Panc1 (cell line): ENCODE data around the gene KCNH6. TPM values are rescaled to one million over a fixed set of nuclear protein-coding genes. Genes with fewer than 3 reads are reported as not detected.

Experiments used
- ATAC-seq: fragments of 200-7000 bp; cut with Tn5 transposase; 2 replicates; pipeline ENCODE4 v1.9.1; 2020; ENCODE audit warnings: mild to moderate bottlenecking, moderate library complexity
- BruUV-seq: library from RNA; stranded (reverse); fragments of 400-500 nt; replicated peaks from 2 replicates; lab custom pipeline; 2021; lab: Mats Ljungman, UMichigan
- CTCF ChIA-PET: fragments of 300-600 bp; sonication (Branson Sonifier 250); formaldehyde crosslinking; loops from one replicate; lab custom pipeline; 2022; ENCODE audit warnings: antibody characterized with exemption; lab: Charles Lee
- POLR2A ChIA-PET: fragments of 300-600 bp; sonication (Branson Sonifier 250); formaldehyde crosslinking; loops from one replicate; lab custom pipeline; 2022; ENCODE audit warnings: antibody characterized with exemption; lab: Charles Lee
- DNase-seq: peaks from one replicate; pipeline ENCODE4 v3.0.0-alpha.2; 2010; ENCODE audit warnings: low read depth, low spot score
- H3K27ac ChIP-seq: 2 replicates; pipeline ENCODE4 v1.5.1; 2011; ENCODE audit warnings: mild to moderate bottlenecking, low read length, inconsistent platforms
- H3K27me3 ChIP-seq: fragments of 200-500 bp; sonication (Bioruptor generic); 2 replicates; pipeline ENCODE4 v1.6.0; 2014; ENCODE audit warnings: low read length, inconsistent platforms; ENCODE audit not compliant: control insufficient read depth, insufficient read depth
- H3K36me3 ChIP-seq: fragments of 200-500 bp; sonication (Bioruptor generic); 2 replicates; pipeline ENCODE4 v1.5.1; 2014; ENCODE audit warnings: inconsistent platforms, mild to moderate bottlenecking, low read length, moderate library complexity; ENCODE audit not compliant: control insufficient read depth, insufficient read depth
- H3K4me1 ChIP-seq: 2 replicates; pipeline ENCODE4 v1.5.1; 2011; ENCODE audit warnings: inconsistent platforms, mild to moderate bottlenecking, low read length, moderate library complexity; ENCODE audit not compliant: control insufficient read depth, insufficient read depth
- H3K4me3 ChIP-seq, 2 experiments: 2 replicates each; pipeline ENCODE4 v1.5.1; 2011 to 2012; ENCODE audit warnings: low read depth in 2 of 2, low read length in 2 of 2, mild to moderate bottlenecking in 2 of 2, inconsistent platforms in 1 of 2, moderate library complexity in 1 of 2
- H3K9me3 ChIP-seq: fragments of 200-500 bp; sonication (Bioruptor generic); 2 replicates; pipeline ENCODE4 v1.5.1; 2014; ENCODE audit warnings: low read depth, mild to moderate bottlenecking, inconsistent platforms, low read length, moderate library complexity; ENCODE audit not compliant: control insufficient read depth, insufficient read depth
- POLR2AphosphoS5 ChIP-seq: IDR thresholded peaks from 2 replicates; pipeline ENCODE4 v1.6.1; 2012; ENCODE audit warnings: mild to moderate bottlenecking, low read depth, low read length, moderate library complexity
- SIN3A ChIP-seq: IDR thresholded peaks from 2 replicates; pipeline ENCODE4 v1.6.1; 2012; ENCODE audit warnings: low read depth, mild to moderate bottlenecking, low read length, moderate library complexity, borderline replicate concordance; ENCODE audit not compliant: insufficient read depth
- TCF7L2 ChIP-seq: IDR thresholded peaks from 2 replicates; pipeline ENCODE4 v1.6.1; 2011; ENCODE audit warnings: mild to moderate bottlenecking, low read depth, low read length, inconsistent platforms
- in situ Hi-C: cut with HindIII; loops from 2 replicates; pipeline ENCODE4 v1.10.0; 2016; ENCODE audit warnings: low sequenced_read_pairs, low pct_unique_long_range_greater_than_20kb
- intact Hi-C: fragments of 100-400 bp; cut with micrococcal nuclease; formaldehyde crosslinking; loops from one replicate; pipeline ENCODE4 v1.10.0; 2022; ENCODE audit not compliant: unreplicated experiment
- total RNA-seq: library from RNA; stranded (reverse); gene quantifications from one replicate; pipeline ENCODE4 v1.2.1, GENCODE V29; 2021; ENCODE audit not compliant: unreplicated experiment
- TF ChIP-seq, protein P1 (sequence below): fragments of 450-650 bp; IDR thresholded peaks from 2 replicates; pipeline ENCODE4 v1.5.1; 2017; ENCODE audit warnings: mild to moderate bottlenecking
- TF ChIP-seq, protein P2 (sequence below), 2 experiments: IDR thresholded peaks; 2 replicates each; pipeline ENCODE4 v1.6.1; 2011 to 2012; ENCODE audit warnings: low read depth in 2 of 2, control low read depth in 1 of 2, low read length in 1 of 2, mild to moderate bottlenecking in 1 of 2, moderate library complexity in 1 of 2; ENCODE audit not compliant: insufficient read depth in 1 of 2

Gene KCNH6
- total RNA-seq, 1 experiment from 2014 or later = not detected

DNA sequence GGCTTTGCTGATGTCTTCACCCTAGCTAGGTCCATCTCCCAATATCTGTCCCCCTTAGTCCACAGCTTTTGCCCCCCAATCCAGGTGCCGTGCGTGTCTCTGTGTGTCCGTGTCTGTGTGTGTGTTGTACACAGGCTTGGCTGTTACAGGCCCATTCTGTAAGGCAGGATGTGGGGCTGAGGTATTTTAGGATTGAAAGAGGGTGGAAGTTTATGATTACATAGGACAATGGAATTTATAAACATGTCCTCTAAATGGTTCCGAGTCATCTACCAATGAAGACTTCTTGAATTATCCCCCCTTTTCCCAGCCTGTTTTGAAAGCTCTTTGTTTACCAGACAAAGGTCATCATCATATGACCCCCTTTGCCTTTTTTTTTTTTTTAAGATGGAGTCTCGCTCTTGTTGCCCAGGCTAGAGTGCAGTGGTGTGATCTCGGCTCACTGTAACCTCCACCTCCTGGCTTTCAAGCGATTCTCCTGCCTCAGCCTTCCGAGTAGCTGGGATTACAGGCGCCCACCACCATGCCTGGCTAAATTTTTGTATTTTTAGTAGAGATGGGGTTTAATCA, 24.4 kb upstream of the KCNH6 start:
- no peaks in the 10 kb centered on the region for H3K9me3 ChIP-seq
- no peak overlapping the region for H3K27ac ChIP-seq
- ATAC-seq = no peak
- H3K4me1 ChIP-seq = no peaks in the 10 kb centered on the region
- no peaks in the 10 kb centered on the region for H3K36me3 ChIP-seq
- no peak overlapping the region for H3K4me3 ChIP-seq
- BruUV-seq = no TSS peak
- ChIA-PET POLR2A (interaction anchor here (0.6 kb wide), 1 partner anchor 12 kb away, joined by 6 read pairs; no protein-coding TSS in a partner anchor), CTCF (no interaction called here)
- in situ Hi-C loops (no loop called here), intact Hi-C loops (no loop called here)
- DNase-seq = no peak
- TF ChIP-seq SIN3A = no peak
- TF ChIP-seq POLR2AphosphoS5 = no peak
- TF ChIP-seq, protein P1, sequence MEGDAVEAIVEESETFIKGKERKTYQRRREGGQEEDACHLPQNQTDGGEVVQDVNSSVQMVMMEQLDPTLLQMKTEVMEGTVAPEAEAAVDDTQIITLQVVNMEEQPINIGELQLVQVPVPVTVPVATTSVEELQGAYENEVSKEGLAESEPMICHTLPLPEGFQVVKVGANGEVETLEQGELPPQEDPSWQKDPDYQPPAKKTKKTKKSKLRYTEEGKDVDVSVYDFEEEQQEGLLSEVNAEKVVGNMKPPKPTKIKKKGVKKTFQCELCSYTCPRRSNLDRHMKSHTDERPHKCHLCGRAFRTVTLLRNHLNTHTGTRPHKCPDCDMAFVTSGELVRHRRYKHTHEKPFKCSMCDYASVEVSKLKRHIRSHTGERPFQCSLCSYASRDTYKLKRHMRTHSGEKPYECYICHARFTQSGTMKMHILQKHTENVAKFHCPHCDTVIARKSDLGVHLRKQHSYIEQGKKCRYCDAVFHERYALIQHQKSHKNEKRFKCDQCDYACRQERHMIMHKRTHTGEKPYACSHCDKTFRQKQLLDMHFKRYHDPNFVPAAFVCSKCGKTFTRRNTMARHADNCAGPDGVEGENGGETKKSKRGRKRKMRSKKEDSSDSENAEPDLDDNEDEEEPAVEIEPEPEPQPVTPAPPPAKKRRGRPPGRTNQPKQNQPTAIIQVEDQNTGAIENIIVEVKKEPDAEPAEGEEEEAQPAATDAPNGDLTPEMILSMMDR = no peak
- TF ChIP-seq, protein P2, sequence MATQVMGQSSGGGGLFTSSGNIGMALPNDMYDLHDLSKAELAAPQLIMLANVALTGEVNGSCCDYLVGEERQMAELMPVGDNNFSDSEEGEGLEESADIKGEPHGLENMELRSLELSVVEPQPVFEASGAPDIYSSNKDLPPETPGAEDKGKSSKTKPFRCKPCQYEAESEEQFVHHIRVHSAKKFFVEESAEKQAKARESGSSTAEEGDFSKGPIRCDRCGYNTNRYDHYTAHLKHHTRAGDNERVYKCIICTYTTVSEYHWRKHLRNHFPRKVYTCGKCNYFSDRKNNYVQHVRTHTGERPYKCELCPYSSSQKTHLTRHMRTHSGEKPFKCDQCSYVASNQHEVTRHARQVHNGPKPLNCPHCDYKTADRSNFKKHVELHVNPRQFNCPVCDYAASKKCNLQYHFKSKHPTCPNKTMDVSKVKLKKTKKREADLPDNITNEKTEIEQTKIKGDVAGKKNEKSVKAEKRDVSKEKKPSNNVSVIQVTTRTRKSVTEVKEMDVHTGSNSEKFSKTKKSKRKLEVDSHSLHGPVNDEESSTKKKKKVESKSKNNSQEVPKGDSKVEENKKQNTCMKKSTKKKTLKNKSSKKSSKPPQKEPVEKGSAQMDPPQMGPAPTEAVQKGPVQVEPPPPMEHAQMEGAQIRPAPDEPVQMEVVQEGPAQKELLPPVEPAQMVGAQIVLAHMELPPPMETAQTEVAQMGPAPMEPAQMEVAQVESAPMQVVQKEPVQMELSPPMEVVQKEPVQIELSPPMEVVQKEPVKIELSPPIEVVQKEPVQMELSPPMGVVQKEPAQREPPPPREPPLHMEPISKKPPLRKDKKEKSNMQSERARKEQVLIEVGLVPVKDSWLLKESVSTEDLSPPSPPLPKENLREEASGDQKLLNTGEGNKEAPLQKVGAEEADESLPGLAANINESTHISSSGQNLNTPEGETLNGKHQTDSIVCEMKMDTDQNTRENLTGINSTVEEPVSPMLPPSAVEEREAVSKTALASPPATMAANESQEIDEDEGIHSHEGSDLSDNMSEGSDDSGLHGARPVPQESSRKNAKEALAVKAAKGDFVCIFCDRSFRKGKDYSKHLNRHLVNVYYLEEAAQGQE (IDR thresholded peaks at IDR 0.05; ENCODE audit: insufficient read depth in 1 of 2, low read depth in 2 of 2, low read length in 1 of 2) = no peak
- TF ChIP-seq TCF7L2 = no peak
- peaks cover 4% of the 10 kb centered on the region; the same call in 1 of the 2 replicates for H3K27me3 ChIP-seq

DNA sequence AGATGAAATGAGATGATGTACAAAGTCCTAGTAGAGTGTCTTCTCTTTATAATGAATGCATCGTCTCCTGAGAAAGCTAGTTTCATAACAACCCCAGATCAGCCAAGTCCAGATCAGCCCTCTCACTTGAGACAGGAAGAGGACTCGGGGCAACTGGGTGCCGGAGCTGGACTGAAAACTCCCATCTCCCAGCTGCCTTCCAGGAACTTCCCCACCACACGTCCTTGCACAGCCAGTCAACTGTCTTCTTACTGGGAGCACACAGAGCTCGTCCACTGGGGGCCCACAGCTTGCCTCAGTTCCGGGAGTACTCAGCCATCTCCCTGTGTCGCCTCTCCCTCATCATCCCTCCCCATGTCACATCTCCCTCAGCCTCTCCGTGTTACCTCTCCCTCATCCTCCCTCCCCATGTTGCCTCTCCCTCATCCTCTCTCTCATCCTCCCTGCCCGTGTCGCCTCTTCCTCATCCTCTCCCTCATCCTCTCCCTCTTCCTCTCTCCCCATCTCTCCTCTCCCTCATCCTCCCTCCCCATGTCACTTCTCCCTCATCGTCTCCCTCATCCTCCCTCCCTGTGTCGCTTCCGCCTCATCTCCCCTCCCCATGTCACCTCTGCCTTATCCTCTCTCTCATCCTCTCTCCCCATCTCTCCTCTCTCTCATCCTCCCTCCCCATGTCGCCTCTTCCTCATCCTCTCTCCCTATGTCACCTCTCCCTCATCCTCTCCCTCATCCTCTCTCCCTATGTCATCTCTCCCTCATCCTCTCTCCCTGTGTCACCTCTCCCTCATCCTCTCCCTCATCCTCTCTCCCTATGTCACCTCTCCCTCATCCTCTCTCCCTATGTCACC, 22.4 kb upstream of the KCNH6 start:
- no TSS peak for BruUV-seq
- ChIA-PET POLR2A (no interaction called here), CTCF (interaction anchor here (1.1 kb wide), 1 partner anchor 22 kb away, joined by 3 read pairs; no protein-coding TSS in a partner anchor)
- DNase-seq (no peak), ATAC-seq (no peak)
- in situ Hi-C loops = no loop called here
- Histone ChIP-seq H3K27ac (no peak overlapping the region), H3K9me3 (no peaks in the 10 kb centered on the region), H3K4me3 (no peak overlapping the region), H3K27me3 (peaks cover 4% of the 10 kb centered on the region), H3K4me1 (no peaks in the 10 kb centered on the region), H3K36me3 (no peaks in the 10 kb centered on the region)
- intact Hi-C loops = no loop called here
- TF ChIP-seq POLR2AphosphoS5 = no peak
- TF ChIP-seq, protein P2 (IDR thresholded peaks at IDR 0.05; ENCODE audit: insufficient read depth in 1 of 2, low read depth in 2 of 2, low read length in 1 of 2) = no peak
- no peak for TF ChIP-seq TCF7L2
- TF ChIP-seq, protein P1 = no peak
- TF ChIP-seq SIN3A = no peak
